ENCODE data around the gene ATP6AP1.

Gene ATP6AP1

DNA sequence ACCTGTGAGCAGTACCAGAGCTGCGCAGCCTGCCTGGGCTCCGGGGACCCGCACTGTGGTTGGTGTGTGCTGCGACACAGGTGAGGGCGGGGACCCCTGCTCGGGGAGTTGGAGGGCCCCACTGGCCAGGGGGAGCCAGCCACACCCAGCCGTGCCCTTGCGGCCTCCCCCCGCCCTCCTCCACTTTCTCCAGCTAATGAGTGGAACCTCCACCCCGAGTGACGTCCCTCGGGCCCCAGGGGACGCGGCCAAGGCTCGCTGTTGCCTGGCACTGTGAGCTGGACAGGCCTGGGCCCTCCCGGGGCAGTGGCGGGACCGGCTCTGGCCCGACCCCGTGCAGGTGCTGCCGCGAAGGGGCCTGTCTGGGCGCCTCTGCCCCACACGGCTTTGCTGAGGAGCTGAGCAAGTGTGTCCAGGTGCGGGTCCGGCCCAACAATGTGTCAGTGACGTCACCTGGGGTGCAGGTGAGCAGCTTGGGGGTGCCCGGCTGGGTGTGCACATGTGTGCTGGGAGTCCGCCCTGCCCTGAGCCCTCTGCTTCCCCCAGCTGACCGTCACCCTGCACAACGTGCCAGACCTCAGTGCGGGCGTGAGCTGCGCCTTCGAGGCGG is 35.2 kb downstream of the ATP6AP1 start:
- no CpG with 5 or more reads among the region's 36 CpGs for WGBS, 2 donors (ENCODE audit: extremely low coverage in 2 of 2, insufficient read length in 2 of 2, insufficient replicate concordance in 1 of 2)
- H2AK5ac ChIP-seq (ENCODE audit: low read depth, low read length), result no peak overlapping the region
- no peak overlapping the region for H2BK12ac ChIP-seq (ENCODE audit: low read length)

DNA sequence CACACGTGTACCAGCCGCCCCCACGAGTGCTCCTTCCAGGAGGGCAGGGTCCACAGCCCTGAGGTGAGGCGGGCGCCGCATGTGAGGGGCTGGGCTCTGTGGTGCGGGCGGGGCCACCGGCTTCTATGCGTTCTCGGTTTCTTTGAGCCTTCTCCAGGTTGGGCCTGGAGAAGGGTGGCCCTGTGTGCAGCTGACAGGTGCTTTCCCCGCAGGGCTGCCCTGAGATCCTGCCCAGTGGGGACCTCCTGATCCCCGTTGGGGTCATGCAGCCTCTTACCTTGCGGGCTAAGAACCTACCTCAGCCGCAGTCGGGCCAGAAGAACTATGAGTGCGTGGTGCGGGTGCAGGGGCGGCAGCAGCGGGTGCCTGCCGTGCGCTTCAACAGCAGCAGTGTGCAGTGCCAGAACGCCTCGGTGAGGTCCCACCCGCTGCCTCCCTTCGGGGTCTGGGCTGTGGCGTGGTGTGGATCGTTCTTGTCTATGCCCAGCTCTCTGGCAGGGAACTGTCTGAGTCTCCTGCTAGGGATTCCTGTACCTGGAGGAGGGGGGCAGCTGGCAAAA is 36.4 kb downstream of the ATP6AP1 start:
- Histone ChIP-seq H3K79me1 (ENCODE audit: low read depth, low read length) (peaks cover 2% of the 10 kb centered on the region), H2AFZ (ENCODE audit: low read length) (no peak overlapping the region), H3K36me3 (replicated peaks in 1 of 2; ENCODE audit: control insufficient read depth in 2 of 2, insufficient read depth in 2 of 2, low read length in 2 of 2) (peaks cover 12 to 72% of the 10 kb centered on the region in 2 donors), H2BK120ac (ENCODE audit: low read depth, low read length) (no peak overlapping the region), H3K14ac (ENCODE audit: low read length) (no peak overlapping the region), H3K4ac (ENCODE audit: low read length) (no peak overlapping the region), H3K4me2 (ENCODE audit: insufficient read depth, low read length, poor library complexity, severe bottlenecking) (no peak overlapping the region), H2BK12ac (ENCODE audit: low read length) (no peak overlapping the region), H3K27ac (replicated peaks; ENCODE audit: low read length) (no peak overlapping the region), H3K4me1 (ENCODE audit: control insufficient read depth in 2 of 2, insufficient read depth in 1 of 2, low read depth in 1 of 2, low read length in 2 of 2) (no peaks in the 10 kb centered on the region), H4K91ac (ENCODE audit: low read depth, low read length, poor library complexity) (no peak overlapping the region), H2BK5ac (ENCODE audit: low read length) (no peak overlapping the region), H2BK15ac (ENCODE audit: low read length) (no peak overlapping the region), H3K23ac (ENCODE audit: low read depth, low read length, poor library complexity) (no peak overlapping the region), H3K4me3 (ENCODE audit: low read length in 2 of 2) (no peak overlapping the region), H3K9me3 (replicated peaks in 1 of 2; ENCODE audit: control insufficient read depth in 2 of 2, insufficient read depth in 1 of 2, low read depth in 1 of 2, low read length in 2 of 2) (no peaks in the 10 kb centered on the region), H3K27me3 (ENCODE audit: control insufficient read depth in 3 of 3, insufficient read depth in 3 of 3, low read depth in 1 of 3, low read length in 3 of 3) (no peaks in the 10 kb centered on the region), H2AK5ac (ENCODE audit: low read depth, low read length) (no peak overlapping the region), H3K18ac (ENCODE audit: low read length) (no peak overlapping the region), H3K9ac (ENCODE audit: low read depth, low read length, poor library complexity) (no peak overlapping the region), H4K8ac (ENCODE audit: low read depth, low read length) (no peak overlapping the region)
- no peak for DNase-seq (ENCODE audit: low spot score)
- WGBS, 2 donors (ENCODE audit: extremely low coverage in 2 of 2, insufficient read length in 2 of 2, insufficient replicate concordance in 1 of 2), result no CpG with 5 or more reads among the region's 28 CpGs

More for the DNA sequence above, 35.2 kb downstream of the ATP6AP1 start:
- no peak overlapping the region for H4K8ac ChIP-seq (ENCODE audit: low read depth, low read length)
- H3K9ac ChIP-seq (ENCODE audit: low read depth, low read length, poor library complexity), result no peak overlapping the region
- no peak overlapping the region for H2AFZ ChIP-seq (ENCODE audit: low read length)
- no peaks in the 10 kb centered on the region for H3K9me3 ChIP-seq (replicated peaks in 1 of 2; ENCODE audit: control insufficient read depth in 2 of 2, insufficient read depth in 1 of 2, low read depth in 1 of 2, low read length in 2 of 2)
- no peaks in the 10 kb centered on the region for H3K27me3 ChIP-seq (ENCODE audit: control insufficient read depth in 3 of 3, insufficient read depth in 3 of 3, low read depth in 1 of 3, low read length in 3 of 3)
- peaks cover 8 to 60% of the 10 kb centered on the region in 2 donors for H3K36me3 ChIP-seq (replicated peaks in 1 of 2; ENCODE audit: control insufficient read depth in 2 of 2, insufficient read depth in 2 of 2, low read length in 2 of 2)
- peaks cover 3 to 7% of the 10 kb centered on the region in 2 donors for H3K4me1 ChIP-seq (ENCODE audit: control insufficient read depth in 2 of 2, insufficient read depth in 1 of 2, low read depth in 1 of 2, low read length in 2 of 2)
- H3K4me3 ChIP-seq (ENCODE audit: low read length in 2 of 2), result no peak overlapping the region
- H4K91ac ChIP-seq (ENCODE audit: low read depth, low read length, poor library complexity), result no peak overlapping the region
- no peak overlapping the region for H2BK120ac ChIP-seq (ENCODE audit: low read depth, low read length)
- no peak overlapping the region for H3K23ac ChIP-seq (ENCODE audit: low read depth, low read length, poor library complexity)
- H2BK15ac ChIP-seq (ENCODE audit: low read length), result no peak overlapping the region
- no peak for DNase-seq (ENCODE audit: low spot score)
- no peak overlapping the region for H3K4ac ChIP-seq (ENCODE audit: low read length)
- H3K4me2 ChIP-seq (ENCODE audit: insufficient read depth, low read length, poor library complexity, severe bottlenecking), result no peak overlapping the region
- no peak overlapping the region for H3K14ac ChIP-seq (ENCODE audit: low read length)
- peaks cover 2% of the 10 kb centered on the region for H3K79me1 ChIP-seq (ENCODE audit: low read depth, low read length)
- H2BK5ac ChIP-seq (ENCODE audit: low read length), result no peak overlapping the region
- no peak overlapping the region for H3K18ac ChIP-seq (ENCODE audit: low read length)
- H3K27ac ChIP-seq (replicated peaks; ENCODE audit: low read length), result no peak overlapping the region

DNA sequence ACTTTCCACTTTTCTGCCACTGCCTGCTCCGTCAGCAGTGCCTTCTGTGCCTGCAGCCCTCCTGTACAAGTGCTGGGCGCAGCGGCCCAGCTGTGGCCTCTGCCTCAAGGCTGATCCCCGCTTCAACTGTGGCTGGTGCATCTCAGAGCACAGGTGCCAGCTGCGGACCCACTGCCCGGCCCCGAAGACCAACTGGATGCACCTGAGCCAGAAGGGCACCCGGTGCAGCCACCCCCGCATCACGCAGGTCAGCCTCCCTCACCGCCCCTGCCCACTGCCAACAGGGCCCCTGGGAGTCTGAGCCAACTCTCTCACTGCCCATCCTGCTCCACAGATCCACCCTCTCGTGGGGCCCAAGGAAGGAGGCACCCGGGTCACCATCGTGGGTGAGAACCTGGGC is 37.1 kb downstream of the ATP6AP1 start:
- Histone ChIP-seq H3K4me1 (ENCODE audit: control insufficient read depth in 2 of 2, insufficient read depth in 1 of 2, low read depth in 1 of 2, low read length in 2 of 2) (no peaks in the 10 kb centered on the region), H3K36me3 (replicated peaks in 1 of 2; ENCODE audit: control insufficient read depth in 2 of 2, insufficient read depth in 2 of 2, low read length in 2 of 2) (peaks cover 18 to 76% of the 10 kb centered on the region in 2 donors)

DNA sequence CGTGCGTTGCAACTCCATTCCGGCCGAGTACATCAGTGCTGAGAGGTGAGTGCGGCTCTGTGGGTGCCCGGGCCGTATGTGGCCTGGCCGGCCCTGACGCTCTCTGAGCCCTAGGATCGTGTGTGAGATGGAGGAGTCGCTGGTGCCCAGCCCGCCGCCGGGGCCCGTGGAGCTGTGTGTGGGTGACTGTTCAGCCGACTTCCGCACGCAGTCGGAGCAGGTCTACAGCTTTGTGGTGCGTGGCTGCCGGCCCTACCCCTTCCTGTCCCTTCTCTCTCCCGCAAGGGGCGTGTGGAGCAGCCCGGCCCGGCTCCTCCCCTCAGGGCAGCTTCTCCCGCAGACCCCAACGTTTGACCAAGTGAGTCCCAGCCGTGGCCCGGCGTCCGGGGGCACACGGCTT is 37.6 kb downstream of the ATP6AP1 start:
- H3K4me3 ChIP-seq (ENCODE audit: low read length in 2 of 2), result no peak overlapping the region
- H3K4me1 ChIP-seq (ENCODE audit: control insufficient read depth in 2 of 2, insufficient read depth in 1 of 2, low read depth in 1 of 2, low read length in 2 of 2), result no peaks in the 10 kb centered on the region
- H2AFZ ChIP-seq (ENCODE audit: low read length), result no peak overlapping the region
- no peak overlapping the region for H4K91ac ChIP-seq (ENCODE audit: low read depth, low read length, poor library complexity)
- WGBS, 2 donors (ENCODE audit: extremely low coverage in 2 of 2, insufficient read length in 2 of 2, insufficient replicate concordance in 1 of 2), result no CpG with 5 or more reads among the region's 32 CpGs
- no peak overlapping the region for H3K9ac ChIP-seq (ENCODE audit: low read depth, low read length, poor library complexity)
- no peak overlapping the region for H3K23ac ChIP-seq (ENCODE audit: low read depth, low read length, poor library complexity)
- H3K9me3 ChIP-seq (replicated peaks in 1 of 2; ENCODE audit: control insufficient read depth in 2 of 2, insufficient read depth in 1 of 2, low read depth in 1 of 2, low read length in 2 of 2), result no peaks in the 10 kb centered on the region
- no peak overlapping the region for H3K27ac ChIP-seq (replicated peaks; ENCODE audit: low read length)
- no peak overlapping the region for H2BK120ac ChIP-seq (ENCODE audit: low read depth, low read length)
- no peaks in the 10 kb centered on the region for H3K27me3 ChIP-seq (ENCODE audit: control insufficient read depth in 3 of 3, insufficient read depth in 3 of 3, low read depth in 1 of 3, low read length in 3 of 3)
- no peak for DNase-seq (ENCODE audit: low spot score)
- no peak overlapping the region for H4K8ac ChIP-seq (ENCODE audit: low read depth, low read length)
- no peak overlapping the region for H3K18ac ChIP-seq (ENCODE audit: low read length)
- no peak overlapping the region for H2AK5ac ChIP-seq (ENCODE audit: low read depth, low read length)
- H3K4me2 ChIP-seq (ENCODE audit: insufficient read depth, low read length, poor library complexity, severe bottlenecking), result no peak overlapping the region
- no peak overlapping the region for H3K14ac ChIP-seq (ENCODE audit: low read length)
- H3K4ac ChIP-seq (ENCODE audit: low read length), result no peak overlapping the region
- H3K79me1 ChIP-seq (ENCODE audit: low read depth, low read length), result peaks cover 2% of the 10 kb centered on the region
- no peak overlapping the region for H2BK12ac ChIP-seq (ENCODE audit: low read length)
- peaks cover 16 to 76% of the 10 kb centered on the region in 2 donors for H3K36me3 ChIP-seq (replicated peaks in 1 of 2; ENCODE audit: control insufficient read depth in 2 of 2, insufficient read depth in 2 of 2, low read length in 2 of 2)
- H2BK15ac ChIP-seq (ENCODE audit: low read length), result no peak overlapping the region
- H2BK5ac ChIP-seq (ENCODE audit: low read length), result no peak overlapping the region

More for the DNA sequence above, 37.1 kb downstream of the ATP6AP1 start:
- Histone ChIP-seq H2AFZ (ENCODE audit: low read length) (no peak overlapping the region), H2BK120ac (ENCODE audit: low read depth, low read length) (no peak overlapping the region), H3K27me3 (ENCODE audit: control insufficient read depth in 3 of 3, insufficient read depth in 3 of 3, low read depth in 1 of 3, low read length in 3 of 3) (no peaks in the 10 kb centered on the region), H3K27ac (replicated peaks; ENCODE audit: low read length) (no peak overlapping the region), H3K79me1 (ENCODE audit: low read depth, low read length) (peaks cover 2% of the 10 kb centered on the region), H3K18ac (ENCODE audit: low read length) (no peak overlapping the region), H3K14ac (ENCODE audit: low read length) (no peak overlapping the region), H2BK5ac (ENCODE audit: low read length) (no peak overlapping the region), H3K4ac (ENCODE audit: low read length) (no peak overlapping the region), H3K23ac (ENCODE audit: low read depth, low read length, poor library complexity) (no peak overlapping the region), H2AK5ac (ENCODE audit: low read depth, low read length) (no peak overlapping the region), H3K9me3 (replicated peaks in 1 of 2; ENCODE audit: control insufficient read depth in 2 of 2, insufficient read depth in 1 of 2, low read depth in 1 of 2, low read length in 2 of 2) (no peaks in the 10 kb centered on the region), H2BK12ac (ENCODE audit: low read length) (no peak overlapping the region), H4K91ac (ENCODE audit: low read depth, low read length, poor library complexity) (no peak overlapping the region), H3K4me3 (ENCODE audit: low read length in 2 of 2) (no peak overlapping the region), H4K8ac (ENCODE audit: low read depth, low read length) (no peak overlapping the region), H3K9ac (ENCODE audit: low read depth, low read length, poor library complexity) (no peak overlapping the region), H2BK15ac (ENCODE audit: low read length) (no peak overlapping the region), H3K4me2 (ENCODE audit: insufficient read depth, low read length, poor library complexity, severe bottlenecking) (no peak overlapping the region)
- DNase-seq (ENCODE audit: low spot score), result no peak
- WGBS, 2 donors (ENCODE audit: extremely low coverage in 2 of 2, insufficient read length in 2 of 2, insufficient replicate concordance in 1 of 2), result no CpG with 5 or more reads among the region's 14 CpGs

All from neuronal stem cell (in vitro differentiated cells).